Adrenal gland (tissue), 12 donors: ENCODE results near the gene PRKCA. TPM values are rescaled to one million over a fixed set of nuclear protein-coding genes. Genes with fewer than 3 reads are reported as not detected.

Experiments used
- DNase-seq, 7 donors: peaks; one replicate each; pipeline ENCODE4 v3.0.0-alpha.2; 2019 to 2020
- H3K27ac ChIP-seq, 5 donors: fragments of 200-600 bp; sonication (generic) in 4 of 5; 1 replicate in 3 of 5; 2 replicates in 2 of 5; pipeline versions ENCODE4 v1.5.1 to v1.8.0; 2016 to 2020; ENCODE audit warnings: mild to moderate bottlenecking in 1 of 5
- H3K27me3 ChIP-seq: fragments of 200-600 bp; 2 replicates; pipeline ENCODE4 v1.8.0; 2021
- H3K36me3 ChIP-seq, 2 donors: fragments of 200-600 bp; replicated peaks in 1 of 2; 1 replicate in 1 of 2; 2 replicates in 1 of 2; pipeline versions ENCODE4 v1.5.1 to v1.8.0; 2018 to 2022
- H3K4me1 ChIP-seq, 2 donors: fragments of 200-600 bp; replicated peaks in 1 of 2; 1 replicate in 1 of 2; 2 replicates in 1 of 2; pipeline versions ENCODE4 v1.5.1 to v1.8.0; 2018 to 2021
- H3K4me3 ChIP-seq, 4 donors: fragments of 200-600 bp; sonication (generic) in 3 of 4; one replicate each; pipeline ENCODE4 v1.5.1; 2016 to 2018
- H3K9me3 ChIP-seq, 3 donors: fragments of 200-600 bp; sonication (generic) in 1 of 3; replicated peaks in 1 of 3; 1 replicate in 2 of 3; 2 replicates in 1 of 3; pipeline versions ENCODE4 v1.5.1 to v1.8.0; 2016 to 2021
- CTCF ChIP-seq, 6 experiments: fragments of 450-650 bp in 4 of 6; fragments of 200-600 bp in 2 of 6; sonication (generic) in 1 of 6; IDR thresholded peaks; 1 replicate in 5 of 6; 2 replicates in 1 of 6; pipeline versions ENCODE4 v1.5.1 to v1.8.0; 2016 to 2021; ENCODE audit warnings: antibody characterized with exemption in 6 of 6, mild to moderate bottlenecking in 2 of 6, moderate library complexity in 1 of 6
- POLR2A ChIP-seq, 2 donors: fragments of 450-650 bp; IDR thresholded peaks; one replicate each; pipeline ENCODE4 v1.6.1; 2017; ENCODE audit warnings: antibody characterized with exemption in 2 of 2, mild to moderate bottlenecking in 2 of 2, moderate library complexity in 1 of 2
- WGBS, 4 donors: extraction: QIAGEN DNeasy Blood & Tissue Kit in 2 of 4; methylation state at CpG; one replicate each; pipeline versions ENCODE4 v1.1.5 to v1.1.7; 2013 to 2017; 5-methylcytosine and 5-hydroxymethylcytosine counted together
- intact Hi-C, 2 donors: fragments of 100-400 bp; cut with DNase I; formaldehyde crosslinking; loops; one replicate each; pipeline versions ENCODE4 v1.14.1 to v1.15.0; 2022 to 2023
- polyA plus RNA-seq, 3 donors: library from polyadenylated mRNA; stranded (reverse); fragments of 200-250 nt in 2 of 3; fragments of 350-450 nt in 1 of 3; fragmentation: Illumina TruSeq in 1 of 3; extraction: RNeasy Lipid Tissue Mini Kit (QIAGEN cat#74804) in 1 of 3; gene quantifications; one replicate each; pipeline ENCODE4 v1.2.3, GENCODE V29; 2013 to 2014
- total RNA-seq, 9 donors: library from RNA; depleted of rRNA in 4 of 9; stranded (reverse); fragments of >200 nt in 4 of 9; fragments of 120-200 nt in 1 of 9; fragmentation: NEBNext Ultra II Directional in 1 of 9; extraction: Animal tissue kit (Norgen Biotek cat#: 25700) in 1 of 9; gene quantifications; one replicate each; pipeline versions ENCODE4 v1.1.0 to v1.2.4, GENCODE V29; 2013 to 2023
- donor health status: healthy with polysubstance abuse.
- donor health status: Bipolar disorder and iron deficiency.
- donor health status: DM: yes; HTN: yes; CAD: no.
- donor health status: DM: no; HTN: no; CAD: no.
- donor health status: DM: no; HTN: no; CAD: no.
- donor health status: DM: yes; HTN: yes; CAD: no.

Gene PRKCA
- total and polyA plus RNA-seq, 12 donors: 15.1 to 202 (median 84.1) TPM

GRCh38 chr17:66850692-66851091 is 548.3 kb downstream of the PRKCA start:
- no peaks in the 10 kb centered on the region for H3K9me3 ChIP-seq
- H3K27ac ChIP-seq: no peak overlapping the region
- TF ChIP-seq POLR2A (IDR thresholded peaks at IDR 0.05): no peak
- no peak for TF ChIP-seq CTCF (IDR thresholded peaks at IDR 0.05)
- no peaks in the 10 kb centered on the region for H3K36me3 ChIP-seq
- intact Hi-C loops: no loop called here
- no peaks in the 10 kb centered on the region for H3K27me3 ChIP-seq
- DNase-seq: no peak
- H3K4me1 ChIP-seq: no peaks in the 10 kb centered on the region
- WGBS, 4 donors: 57 to 69% (median 64%) methylated on average over 3 of the region's 3 CpGs
- no peak overlapping the region for H3K4me3 ChIP-seq

- no peaks in the 10 kb centered on the region for H3K4me1 ChIP-seq
- no peaks in the 10 kb centered on the region for H3K27me3 ChIP-seq
- no peaks in the 10 kb centered on the region for H3K9me3 ChIP-seq
- TF ChIP-seq CTCF (IDR thresholded peaks at IDR 0.05) (no peak), POLR2A (IDR thresholded peaks at IDR 0.05) (no peak)
- no peak overlapping the region for H3K4me3 ChIP-seq
- no peaks in the 10 kb centered on the region for H3K36me3 ChIP-seq
- no peak for DNase-seq
- no peak overlapping the region for H3K27ac ChIP-seq
- intact Hi-C loops: no loop called here
- 70 to 83% (median 70%) methylated on average over 9 to 10 of the region's 10 CpGs for WGBS, 4 donors
Measured at GRCh38 chr17:66855204-66855603, 552.8 kb downstream of the PRKCA start.

GRCh38 chr17:66858226-66859083 is 556.0 kb downstream of the PRKCA start:
- no peaks in the 10 kb centered on the region for H3K27me3 ChIP-seq
- TF ChIP-seq CTCF (IDR thresholded peaks at IDR 0.05) (no peak), POLR2A (IDR thresholded peaks at IDR 0.05) (no peak)
- intact Hi-C loops: no loop called here
- DNase-seq: no peak
- H3K4me3 ChIP-seq: no peak overlapping the region
- H3K4me1 ChIP-seq: no peaks in the 10 kb centered on the region
- no peak overlapping the region for H3K27ac ChIP-seq
- WGBS, 4 donors: 78 to 91% (median 79%) methylated on average over 6 to 12 of the region's 12 CpGs
- no peaks in the 10 kb centered on the region for H3K9me3 ChIP-seq
- H3K36me3 ChIP-seq: no peaks in the 10 kb centered on the region

- intact Hi-C loops: no loop called here
- DNase-seq: no peak
- H3K9me3 ChIP-seq: no peaks in the 10 kb centered on the region
- 78 to 85% (median 81%) methylated on average over 8 of the region's 8 CpGs for WGBS, 4 donors
- H3K4me1 ChIP-seq: no peaks in the 10 kb centered on the region
- TF ChIP-seq CTCF (IDR thresholded peaks at IDR 0.05) (no peak), POLR2A (IDR thresholded peaks at IDR 0.05) (no peak)
- H3K27ac ChIP-seq: no peak overlapping the region
- no peak overlapping the region for H3K4me3 ChIP-seq
- no peaks in the 10 kb centered on the region for H3K27me3 ChIP-seq
- H3K36me3 ChIP-seq: no peaks in the 10 kb centered on the region
Measured at GRCh38 chr17:66859353-66859752, 556.9 kb downstream of the PRKCA start.
